ENCODE measurements around the gene RHO.
"Not testable (repeated sequence)": the region's sequence is repeated elsewhere in the genome, so short reads cannot be mapped to it uniquely, and the experiment has no call there.

RHO gene

GRCh38 chr3:129522953-129523352, 5.5 kb upstream of the RHO start:
- DNase-seq = no peak

GRCh38 chr3:129524081-129524480, 4.4 kb upstream of the RHO start:
- DNase-seq = peak; percentile 12

GRCh38 chr3:129525341-129525968, 3.0 kb upstream of the RHO start:
- DNase-seq = no peak

GRCh38 chr3:129526121-129526900, 2.1 kb upstream of the RHO start:
- DNase-seq = no peak

- no peak for DNase-seq
Observed at GRCh38 chr3:129527262-129527661, 1.2 kb upstream of the RHO start.

GRCh38 chr3:129529436-129530210, 1.2 kb downstream of the RHO start:
- no peak for DNase-seq

GRCh38 chr3:129530251-129530791, 1.9 kb downstream of the RHO start:
- DNase-seq = no peak

- no peak for DNase-seq
Observed at GRCh38 chr3:129530821-129531220, 2.4 kb downstream of the RHO start.

GRCh38 chr3:129531699-129532098, 3.3 kb downstream of the RHO start:
- DNase-seq = no peak

GRCh38 chr3:129532261-129532660, 3.8 kb downstream of the RHO start:
- no peak for DNase-seq

- no peak for DNase-seq
Observed at GRCh38 chr3:129533406-129533805, 5.0 kb downstream of the RHO start.

GRCh38 chr3:129534428-129535027, 6.1 kb downstream of the RHO start:
- DNase-seq = no peak

- DNase-seq = no peak
Observed at GRCh38 chr3:129535075-129535474, 6.6 kb downstream of the RHO start.

- DNase-seq = no peak
Observed at GRCh38 chr3:129536374-129536667, 7.9 kb downstream of the RHO start.

GRCh38 chr3:129536804-129537203, 8.4 kb downstream of the RHO start:
- DNase-seq = no peak

GRCh38 chr3:129539206-129539605, 10.8 kb downstream of the RHO start:
- no peak for DNase-seq

GRCh38 chr3:129540776-129541516, 12.5 kb downstream of the RHO start:
- DNase-seq = no peak

- DNase-seq = no peak
Observed at GRCh38 chr3:129542747-129543146, 14.3 kb downstream of the RHO start.

GRCh38 chr3:129543156-129543790, 14.8 kb downstream of the RHO start, which contains the start of gene H1-8:
H1-8 (plus strand) TSS chr3:129543175; CDS start chr3:129543219, 44 bp downstream.
- no peak for DNase-seq

GRCh38 chr3:129543999-129544398, 15.6 kb downstream of the RHO start:
- no peak for DNase-seq

- not testable (repeated sequence) for DNase-seq
Observed at GRCh38 chr3:129545951-129546350, 17.5 kb downstream of the RHO start.

- no peak for DNase-seq
Observed at GRCh38 chr3:129547241-129547640, 18.8 kb downstream of the RHO start.
